ENCODE measurements around the gene PAM16. TPM values are rescaled to one million over a fixed set of nuclear protein-coding genes. Genes with fewer than 3 reads are reported as not detected.

PAM16 gene
- total and polyA plus RNA-seq, 9 of the 15 experiments (the other 6 are each of a cell fraction or from before 2014, with no cell fraction given) = 38.7 to 273 (median 79.3) TPM

GRCh38 chr16:4395055-4395726 is 44.1 kb upstream of the PAM16 start:
- Histone ChIP-seq H2AFZ (ENCODE audit: low read depth, low read length) (no peak overlapping the region), H3K4me1 (replicated peaks in 1 of 2; ENCODE audit: control insufficient read depth in 2 of 2, insufficient read depth in 2 of 2, low read length in 2 of 2) (peaks cover 0 to 15% of the 10 kb centered on the region in 2 experiments; a peak in 2 of 5 replicates), H3K9me1 (ENCODE audit: control insufficient read depth, insufficient read depth, low read length) (no peaks in the 10 kb centered on the region), H3K9ac (ENCODE audit: insufficient read depth in 1 of 2, low read depth in 2 of 2, low read length in 2 of 2) (no peak overlapping the region; a peak in 1 of 4 replicates), H4K20me1 (replicated peaks; ENCODE audit: control insufficient read depth, insufficient read depth, low read length) (no peaks in the 10 kb centered on the region), H3K36me3 (ENCODE audit: control insufficient read depth, insufficient read depth, low read length) (peaks cover 58% of the 10 kb centered on the region; the same call in 2 of the 3 replicates), H3K9me3 (replicated peaks; ENCODE audit: control insufficient read depth, insufficient read depth, low read depth, low read length) (no peaks in the 10 kb centered on the region), H3K79me2 (ENCODE audit: control insufficient read depth, insufficient read depth, low read length) (no peaks in the 10 kb centered on the region), H3K4me3 (no peak overlapping the region), H3K4me2 (ENCODE audit: insufficient read depth, low read length) (no peak overlapping the region), H3K27ac (ENCODE audit: extremely low read depth, low read depth, low read length) (no peak overlapping the region), H3K27me3 (ENCODE audit: control insufficient read depth in 2 of 2, insufficient read depth in 2 of 2, low read length in 2 of 2) (no peaks in the 10 kb centered on the region)
- no peak for DNase-seq (ENCODE audit: extremely low read depth in 1 of 4, low spot score in 3 of 4)
- ATAC-seq = no peak
- in situ Hi-C loops (cut with MboI) (no loop called here), intact Hi-C loops (cut with micrococcal nuclease) (no loop called here)
- no TSS peak for BruUV-seq (replicated peaks)
- ChIA-PET CTCF (ENCODE audit: low intra/inter-chr PET ratio) (no interaction called here), POLR2A (interaction anchor here (0.9 kb wide), 1 partner anchor 24 kb away, joined by 3 read pairs; no protein-coding TSS in a partner anchor)
- TF ChIP-seq IRF2 (CRISPR knock-in tag; IDR thresholded peaks at IDR 0.05) (no peak), ZNF24 (IDR thresholded peaks at IDR 0.05) (no peak), STAT5A (IDR thresholded peaks at IDR 0.05; ENCODE audit: borderline replicate concordance, low read length) (no peak), TBP (optimal IDR thresholded peaks at IDR 0.05; ENCODE audit: low read depth, low read length) (no peak), SMC3 (conservative IDR thresholded peaks at IDR 0.05; ENCODE audit: insufficient read depth, low read depth, low read length) (no peak), GATAD2A (IDR thresholded peaks at IDR 0.05) (no peak), CBX1 (IDR thresholded peaks at IDR 0.05; ENCODE audit: low read depth) (no peak), NR1H2 (CRISPR knock-in tag; IDR thresholded peaks at IDR 0.05) (no peak), NCOR1 (IDR thresholded peaks at IDR 0.05) (no peak), THRA (IDR thresholded peaks at IDR 0.05) (no peak)
- 80% methylated on average over 9 of the region's 9 CpGs for WGBS (ENCODE audit: insufficient coverage, low coverage, missing lambda C conversion rate)
- no peak for FAIRE-seq

Data from K562 (cell line).